ENCODE results near the gene UBASH3A. TPM values are rescaled to one million over a fixed set of nuclear protein-coding genes. Genes with fewer than 3 reads are reported as not detected.
A peak's percentile ranks its signal among the peaks of the same experiment; 100 is the strongest.

The UBASH3A gene
- total RNA-seq, 2 experiments from 2014 or later = 59.7 to 60.8 TPM

- no peak overlapping the region for H3K4me3 Mint-ChIP-seq
- Histone ChIP-seq H3K27ac (ENCODE audit: low read depth in 1 of 2, low read length in 2 of 2) (no peak overlapping the region), H3K4me1 (ENCODE audit: insufficient read depth, low read length) (no peaks in the 10 kb centered on the region), H3K27me3 (ENCODE audit: control insufficient read depth in 1 of 2, insufficient read depth in 2 of 2, low read length in 2 of 2) (no peaks in the 10 kb centered on the region), H3K36me3 (ENCODE audit: insufficient read depth, low read length) (no peaks in the 10 kb centered on the region), H3K4me3 (ENCODE audit: low read length) (no peak overlapping the region), H3K9me3 (ENCODE audit: control insufficient read depth in 1 of 2, insufficient read depth in 1 of 2, low read length in 2 of 2) (no peaks in the 10 kb centered on the region)
- ChIA-PET CTCF (no interaction called here), POLR2A (no interaction called here)
- H3K9me3 Mint-ChIP-seq = no peaks in the 10 kb centered on the region
- H3K36me3 Mint-ChIP-seq (ENCODE audit: low read depth) = no peaks in the 10 kb centered on the region
- H3K27me3 Mint-ChIP-seq = no peaks in the 10 kb centered on the region
- DNase-seq (no peak), ATAC-seq (ENCODE audit: poor library complexity) (peak; percentile 77)
- TF ChIP-seq, protein P1, sequence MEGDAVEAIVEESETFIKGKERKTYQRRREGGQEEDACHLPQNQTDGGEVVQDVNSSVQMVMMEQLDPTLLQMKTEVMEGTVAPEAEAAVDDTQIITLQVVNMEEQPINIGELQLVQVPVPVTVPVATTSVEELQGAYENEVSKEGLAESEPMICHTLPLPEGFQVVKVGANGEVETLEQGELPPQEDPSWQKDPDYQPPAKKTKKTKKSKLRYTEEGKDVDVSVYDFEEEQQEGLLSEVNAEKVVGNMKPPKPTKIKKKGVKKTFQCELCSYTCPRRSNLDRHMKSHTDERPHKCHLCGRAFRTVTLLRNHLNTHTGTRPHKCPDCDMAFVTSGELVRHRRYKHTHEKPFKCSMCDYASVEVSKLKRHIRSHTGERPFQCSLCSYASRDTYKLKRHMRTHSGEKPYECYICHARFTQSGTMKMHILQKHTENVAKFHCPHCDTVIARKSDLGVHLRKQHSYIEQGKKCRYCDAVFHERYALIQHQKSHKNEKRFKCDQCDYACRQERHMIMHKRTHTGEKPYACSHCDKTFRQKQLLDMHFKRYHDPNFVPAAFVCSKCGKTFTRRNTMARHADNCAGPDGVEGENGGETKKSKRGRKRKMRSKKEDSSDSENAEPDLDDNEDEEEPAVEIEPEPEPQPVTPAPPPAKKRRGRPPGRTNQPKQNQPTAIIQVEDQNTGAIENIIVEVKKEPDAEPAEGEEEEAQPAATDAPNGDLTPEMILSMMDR (IDR thresholded peaks at IDR 0.05) = no peak
- no peak overlapping the region for H3K27ac Mint-ChIP-seq
- intact Hi-C loops (cut with DNase I, micrococcal nuclease) = no loop called here
- H3K4me1 Mint-ChIP-seq (ENCODE audit: low read depth) = peaks cover 7% of the 10 kb centered on the region
Measured at GRCh38 chr21:42479582-42479981, 75.9 kb downstream of the UBASH3A start.

- TF ChIP-seq, protein P1 (IDR thresholded peaks at IDR 0.05) = no peak
- DNase-seq = no peak
- ATAC-seq (ENCODE audit: poor library complexity) = no peak
- H3K9me3 Mint-ChIP-seq = no peaks in the 10 kb centered on the region
- no peak overlapping the region for H3K4me3 ChIP-seq (ENCODE audit: low read length)
- ChIA-PET CTCF (no interaction called here), POLR2A (no interaction called here)
- intact Hi-C loops (cut with DNase I, micrococcal nuclease) = no loop called here
- no peaks in the 10 kb centered on the region for H3K9me3 ChIP-seq (ENCODE audit: control insufficient read depth in 1 of 2, insufficient read depth in 1 of 2, low read length in 2 of 2)
- H3K4me3 Mint-ChIP-seq = no peak overlapping the region
- H3K27me3 Mint-ChIP-seq = no peaks in the 10 kb centered on the region
- H3K4me1 Mint-ChIP-seq (ENCODE audit: low read depth) = peaks cover 7% of the 10 kb centered on the region
- H3K36me3 ChIP-seq (ENCODE audit: insufficient read depth, low read length) = no peaks in the 10 kb centered on the region
- H3K36me3 Mint-ChIP-seq (ENCODE audit: low read depth) = no peaks in the 10 kb centered on the region
- H3K27ac ChIP-seq (ENCODE audit: low read depth in 1 of 2, low read length in 2 of 2) = no peak overlapping the region
- no peaks in the 10 kb centered on the region for H3K4me1 ChIP-seq (ENCODE audit: insufficient read depth, low read length)
- H3K27ac Mint-ChIP-seq = no peak overlapping the region
- no peaks in the 10 kb centered on the region for H3K27me3 ChIP-seq (ENCODE audit: control insufficient read depth in 1 of 2, insufficient read depth in 2 of 2, low read length in 2 of 2)
Measured at GRCh38 chr21:42480736-42481135, 77.0 kb downstream of the UBASH3A start.

GRCh38 chr21:42481169-42481568 lies 77.5 kb downstream of the UBASH3A start:
- H3K4me1 ChIP-seq (ENCODE audit: insufficient read depth, low read length) = no peaks in the 10 kb centered on the region
- no peak overlapping the region for H3K27ac ChIP-seq (ENCODE audit: low read depth in 1 of 2, low read length in 2 of 2)
- H3K9me3 Mint-ChIP-seq = no peaks in the 10 kb centered on the region
- no peak for ATAC-seq (ENCODE audit: poor library complexity)
- TF ChIP-seq, protein P1 (IDR thresholded peaks at IDR 0.05) = no peak
- peaks cover 7% of the 10 kb centered on the region for H3K4me1 Mint-ChIP-seq (ENCODE audit: low read depth)
- no peak overlapping the region for H3K4me3 Mint-ChIP-seq
- no peaks in the 10 kb centered on the region for H3K27me3 Mint-ChIP-seq
- CTCF ChIA-PET = no interaction called here
- H3K36me3 Mint-ChIP-seq (ENCODE audit: low read depth) = no peaks in the 10 kb centered on the region
- no peak for DNase-seq
- no peaks in the 10 kb centered on the region for H3K27me3 ChIP-seq (ENCODE audit: control insufficient read depth in 1 of 2, insufficient read depth in 2 of 2, low read length in 2 of 2)
- no peaks in the 10 kb centered on the region for H3K36me3 ChIP-seq (ENCODE audit: insufficient read depth, low read length)
- intact Hi-C loops (cut with DNase I, micrococcal nuclease) = no loop called here
- POLR2A ChIA-PET = no interaction called here
- H3K9me3 ChIP-seq (ENCODE audit: control insufficient read depth in 1 of 2, insufficient read depth in 1 of 2, low read length in 2 of 2) = no peaks in the 10 kb centered on the region
- H3K27ac Mint-ChIP-seq = no peak overlapping the region
- H3K4me3 ChIP-seq (ENCODE audit: low read length) = no peak overlapping the region

Data from CD4-positive, alpha-beta T cell (primary cell).